KMS-11 (cell line): ENCODE data around the gene TVP23A.

Experiments
- H2AFZ ChIP-seq: fragments of 200-600 bp; sonication (generic); 2 replicates; pipeline ENCODE4 v1.6.1; 2016; ENCODE audit warnings: antibody characterized with exemption, mixed run types, low read depth
- H3K27ac ChIP-seq: fragments of 200-600 bp; sonication (generic); 2 replicates; pipeline ENCODE4 v1.6.1; 2016; ENCODE audit warnings: mild to moderate bottlenecking, mixed run types
- H3K27me3 ChIP-seq: fragments of 200-600 bp; sonication (generic); 2 replicates; pipeline ENCODE4 v1.6.1; 2017; ENCODE audit warnings: mild to moderate bottlenecking, low read depth, mixed run types, moderate library complexity; ENCODE audit not compliant: insufficient read depth
- H3K36me3 ChIP-seq: fragments of 200-600 bp; sonication (generic); 2 replicates; pipeline ENCODE4 v1.6.1; 2017; ENCODE audit warnings: mild to moderate bottlenecking, mixed run types; ENCODE audit not compliant: insufficient read depth
- H3K4me1 ChIP-seq: fragments of 200-600 bp; sonication (generic); 2 replicates; pipeline ENCODE4 v1.6.1; 2016; ENCODE audit warnings: mild to moderate bottlenecking, low read depth, mixed run types; ENCODE audit not compliant: poor library complexity, severe bottlenecking
- H3K4me2 ChIP-seq: fragments of 200-600 bp; sonication (generic); 2 replicates; pipeline ENCODE4 v1.7.0; 2016; ENCODE audit warnings: mild to moderate bottlenecking, mixed run types
- H3K4me3 ChIP-seq: fragments of 200-600 bp; sonication (generic); IDR thresholded peaks from 2 replicates; pipeline ENCODE4 v1.6.1; 2017; ENCODE audit warnings: low read depth, low read length, mixed read lengths; ENCODE audit not compliant: insufficient read depth
- H3K79me2 ChIP-seq: fragments of 200-600 bp; sonication (generic); 2 replicates; pipeline ENCODE4 v1.6.1; 2016; ENCODE audit warnings: low read depth, mixed run types; ENCODE audit not compliant: insufficient read depth
- H3K9ac ChIP-seq: fragments of 200-600 bp; sonication (generic); 2 replicates; pipeline ENCODE4 v1.6.1; 2016; ENCODE audit warnings: mild to moderate bottlenecking, mixed run types
- H4K20me1 ChIP-seq: fragments of 200-600 bp; sonication (generic); 2 replicates; pipeline ENCODE4 v1.6.1; 2016; ENCODE audit warnings: mild to moderate bottlenecking, mixed run types; ENCODE audit not compliant: insufficient read depth
- CTCF ChIP-seq: fragments of 200-600 bp; sonication (generic); conservative IDR thresholded peaks from 2 replicates; pipeline ENCODE4 v1.6.1; 2017; ENCODE audit warnings: low read depth, mild to moderate bottlenecking, antibody characterized with exemption, low read length, moderate library complexity, mixed read lengths

TVP23A gene

GRCh38 chr16:10776280-10776679, 42.3 kb downstream of the TVP23A start:
- Histone ChIP-seq H4K20me1 (no peaks in the 10 kb centered on the region), H3K36me3 (no peaks in the 10 kb centered on the region), H3K4me1 (peaks cover 57% of the 10 kb centered on the region), H3K27ac (no peak overlapping the region; the same call in 1 of the 2 replicates), H3K9ac (no peak overlapping the region), H2AFZ (no peak overlapping the region), H3K4me2 (peak overlapping the region; percentile 49), H3K79me2 (no peaks in the 10 kb centered on the region), H3K27me3 (peaks cover 18% of the 10 kb centered on the region), H3K4me3 (no peak overlapping the region)
- TF ChIP-seq CTCF, result no peak

GRCh38 chr16:10770907-10771306, 47.7 kb downstream of the TVP23A start:
- no peak overlapping the region for H3K27ac ChIP-seq
- peaks cover 38% of the 10 kb centered on the region for H3K4me1 ChIP-seq
- no peaks in the 10 kb centered on the region for H3K79me2 ChIP-seq
- H4K20me1 ChIP-seq, result no peaks in the 10 kb centered on the region
- H3K36me3 ChIP-seq, result no peaks in the 10 kb centered on the region
- TF ChIP-seq CTCF, result no peak
- no peak overlapping the region for H3K9ac ChIP-seq
- 0 out of 2 replicates have a peak overlapping the region, but pooled peaks have one; percentile 2 for H3K4me2 ChIP-seq
- H3K27me3 ChIP-seq, result no peaks in the 10 kb centered on the region; the same call in 1 of the 2 replicates
- no peak overlapping the region for H3K4me3 ChIP-seq
- no peak overlapping the region for H2AFZ ChIP-seq

GRCh38 chr16:10769381-10769780, 49.2 kb downstream of the TVP23A start:
- no peak overlapping the region for H3K27ac ChIP-seq
- no peak overlapping the region for H3K4me2 ChIP-seq
- H3K4me3 ChIP-seq, result no peak overlapping the region
- no peak overlapping the region for H2AFZ ChIP-seq
- H3K36me3 ChIP-seq, result no peaks in the 10 kb centered on the region
- no peaks in the 10 kb centered on the region for H4K20me1 ChIP-seq
- no peak overlapping the region for H3K9ac ChIP-seq
- H3K4me1 ChIP-seq, result peaks cover 32% of the 10 kb centered on the region
- no peak for TF ChIP-seq CTCF
- no peaks in the 10 kb centered on the region for H3K27me3 ChIP-seq
- no peaks in the 10 kb centered on the region for H3K79me2 ChIP-seq

GRCh38 chr16:10767127-10767526, 51.5 kb downstream of the TVP23A start:
- H3K27ac ChIP-seq, result no peak overlapping the region
- no peaks in the 10 kb centered on the region for H3K79me2 ChIP-seq
- H3K27me3 ChIP-seq, result no peaks in the 10 kb centered on the region
- H3K9ac ChIP-seq, result no peak overlapping the region
- H2AFZ ChIP-seq, result no peak overlapping the region
- H3K4me3 ChIP-seq, result no peak overlapping the region
- H4K20me1 ChIP-seq, result no peaks in the 10 kb centered on the region
- no peaks in the 10 kb centered on the region for H3K36me3 ChIP-seq
- no peak for TF ChIP-seq CTCF
- H3K4me2 ChIP-seq, result no peak overlapping the region
- peaks cover 22% of the 10 kb centered on the region for H3K4me1 ChIP-seq

GRCh38 chr16:10765772-10766171, 52.8 kb downstream of the TVP23A start:
- Histone ChIP-seq H3K27me3 (no peaks in the 10 kb centered on the region), H3K4me2 (no peak overlapping the region), H3K4me3 (no peak overlapping the region), H3K27ac (no peak overlapping the region), H2AFZ (no peak overlapping the region), H4K20me1 (no peaks in the 10 kb centered on the region), H3K4me1 (peaks cover 16% of the 10 kb centered on the region), H3K9ac (no peak overlapping the region), H3K36me3 (peaks cover 3% of the 10 kb centered on the region; the same call in 1 of the 2 replicates), H3K79me2 (no peaks in the 10 kb centered on the region)
- TF ChIP-seq CTCF, result no peak
